GM23338 (cell line): ENCODE data around the gene DENND2C. TPM values are rescaled to one million over a fixed set of nuclear protein-coding genes. Genes with fewer than 3 reads are reported as not detected.

ENCODE experiments used
- ATAC-seq: fragments of 200-7000 bp; cut with Tn5 transposase; 3 replicates; pipeline ENCODE4 v1.9.1; 2020
- DNase-seq: peaks from one replicate; pipeline ENCODE4 v3.0.0-alpha.2; 2015; ENCODE audit warnings: low spot score
- H2AFZ ChIP-seq: fragments of 200-600 bp; sonication (generic); 2 replicates; pipeline ENCODE4 v1.8.0; 2016; ENCODE audit warnings: antibody characterized with exemption, mild to moderate bottlenecking, moderate library complexity
- H3F3A ChIP-seq: fragments of 200-600 bp; sonication (generic); replicated peaks from 2 replicates; pipeline ENCODE4 v1.8.0; 2017; ENCODE audit warnings: antibody characterized with exemption, mixed run types, low read depth
- H3K27ac ChIP-seq: fragments of 200-600 bp; sonication (generic); 2 replicates; pipeline ENCODE4 v1.6.1; 2016; ENCODE audit warnings: low read depth
- H3K27me3 ChIP-seq: fragments of 200-600 bp; sonication (generic); 2 replicates; pipeline ENCODE4 v1.8.0; 2016; ENCODE audit warnings: mild to moderate bottlenecking, mixed run types, moderate library complexity; ENCODE audit not compliant: insufficient read depth
- H3K36me3 ChIP-seq: fragments of 200-600 bp; sonication (generic); 2 replicates; pipeline ENCODE4 v1.8.0; 2016; ENCODE audit warnings: mild to moderate bottlenecking; ENCODE audit not compliant: insufficient read depth
- H3K4me1 ChIP-seq: fragments of 200-600 bp; sonication (generic); 2 replicates; pipeline ENCODE4 v1.8.0; 2016; ENCODE audit warnings: mild to moderate bottlenecking, moderate library complexity; ENCODE audit not compliant: insufficient read depth
- H3K4me2 ChIP-seq: fragments of 200-600 bp; sonication (generic); 2 replicates; pipeline ENCODE4 v1.7.1; 2017; ENCODE audit warnings: mixed run types
- H3K4me3 ChIP-seq: fragments of 200-600 bp; sonication (generic); 2 replicates; pipeline ENCODE4 v1.6.1; 2016; ENCODE audit warnings: mixed run types
- H3K79me2 ChIP-seq: fragments of 200-600 bp; sonication (generic); replicated peaks from 2 replicates; pipeline ENCODE4 v1.8.0; 2017; ENCODE audit warnings: mild to moderate bottlenecking; ENCODE audit not compliant: insufficient read depth
- H3K9me2 ChIP-seq: fragments of 200-600 bp; sonication (generic); 2 replicates; pipeline ENCODE4 v1.8.0; 2017; ENCODE audit not compliant: insufficient read depth
- H4K20me1 ChIP-seq: fragments of 200-600 bp; sonication (generic); replicated peaks from 2 replicates; pipeline ENCODE4 v1.8.0; 2017; ENCODE audit warnings: mild to moderate bottlenecking; ENCODE audit not compliant: insufficient read depth
- H3K27ac Mint-ChIP-seq: 2 replicates; pipeline ENCODE4 v1.8.0; 2020; ENCODE audit warnings: inconsistent platforms, mild to moderate bottlenecking, moderate library complexity, mixed read lengths
- H3K27me3 Mint-ChIP-seq: 3 replicates; pipeline ENCODE4 v1.8.0; 2022; ENCODE audit warnings: low read depth, mild to moderate bottlenecking, moderate library complexity, mixed read lengths, inconsistent platforms; ENCODE audit not compliant: insufficient read depth, poor library complexity
- H3K36me3 Mint-ChIP-seq: 3 replicates; pipeline ENCODE4 v1.8.0; 2021; ENCODE audit warnings: low read depth, mild to moderate bottlenecking, inconsistent platforms, moderate library complexity, mixed read lengths
- H3K4me1 Mint-ChIP-seq: 3 replicates; pipeline ENCODE4 v1.8.0; 2020; ENCODE audit warnings: mild to moderate bottlenecking, inconsistent platforms, mixed read lengths
- H3K4me3 Mint-ChIP-seq: 3 replicates; pipeline ENCODE4 v1.8.0; 2021; ENCODE audit warnings: moderate library complexity, mild to moderate bottlenecking, inconsistent platforms, mixed read lengths
- H3K9me3 Mint-ChIP-seq: 3 replicates; pipeline ENCODE4 v1.8.0; 2020; ENCODE audit warnings: moderate library complexity, mild to moderate bottlenecking, inconsistent platforms, mixed read lengths
- CREB1 ChIP-seq: fragments of 250-450 bp; sonication (Bioruptor Pico); IDR thresholded peaks from 2 replicates; pipeline ENCODE4 v1.5.0; 2020; ENCODE audit warnings: low read depth, mild to moderate bottlenecking, moderate library complexity
- EZH2 ChIP-seq: fragments of 200-600 bp; sonication (generic); IDR thresholded peaks from one replicate; pipeline ENCODE4 v1.8.0; 2017; ENCODE audit warnings: antibody characterized with exemption, mild to moderate bottlenecking, low read depth; ENCODE audit not compliant: unreplicated experiment
- EZH2phosphoT487 ChIP-seq: fragments of 200-600 bp; sonication (generic); IDR thresholded peaks from one replicate; pipeline ENCODE4 v1.8.1; 2018; ENCODE audit warnings: antibody characterized with exemption; ENCODE audit not compliant: unreplicated experiment
- JUNB ChIP-seq: IDR thresholded peaks from one replicate; pipeline ENCODE4 v1.6.1; 2016; ENCODE audit warnings: antibody characterized with exemption; ENCODE audit not compliant: unreplicated experiment
- NANOG ChIP-seq: IDR thresholded peaks from 2 replicates; pipeline ENCODE4 v1.6.1; 2016; ENCODE audit warnings: antibody characterized with exemption, borderline replicate concordance
- POLR2AphosphoS5 ChIP-seq: IDR thresholded peaks from 2 replicates; pipeline ENCODE4 v1.6.1; 2016; ENCODE audit warnings: antibody characterized with exemption, low read depth
- STAT1 ChIP-seq: IDR thresholded peaks from one replicate; pipeline ENCODE4 v1.6.1; 2016; ENCODE audit warnings: antibody characterized with exemption; ENCODE audit not compliant: unreplicated experiment
- ZNF114 ChIP-seq: fragments of 250-450 bp; sonication (Bioruptor Pico); IDR thresholded peaks from 2 replicates; pipeline ENCODE4 v1.5.0; 2020; ENCODE audit warnings: mild to moderate bottlenecking, moderate library complexity
- ZNF331 ChIP-seq: fragments of 250-450 bp; sonication (Bioruptor Pico); IDR thresholded peaks from 2 replicates; pipeline ENCODE4 v1.5.0; 2020; ENCODE audit warnings: low read depth, mild to moderate bottlenecking, moderate library complexity
- polyA plus RNA-seq: library from polyadenylated mRNA; unstranded; fragments of >200 nt; fragmentation: Nextera tagmentation; extraction: Ambion mirVana; gene quantifications from 2 replicates; pipeline ENCODE4 v1.2.1, GENCODE V29; 2016
- total RNA-seq: library from RNA; depleted of rRNA; stranded (reverse); fragments of >200 nt; shearing (Covaris generic); gene quantifications from 2 replicates; pipeline ENCODE4 v1.2.3, GENCODE V29; 2014
- TF ChIP-seq, protein P1 (sequence below): IDR thresholded peaks from one replicate; pipeline ENCODE4 v1.6.1; 2018; ENCODE audit warnings: antibody characterized with exemption; ENCODE audit not compliant: unreplicated experiment
- TF ChIP-seq, protein P2 (sequence below), 2 experiments: fragments of 200-600 bp in 1 of 2; sonication (generic) in 1 of 2; conservative IDR thresholded peaks; 2 replicates each; pipeline versions ENCODE4 v1.5.1 to v1.6.1; 2016 to 2017; ENCODE audit warnings: antibody characterized with exemption in 2 of 2, low read depth in 2 of 2, mild to moderate bottlenecking in 2 of 2, moderate library complexity in 1 of 2
- TF ChIP-seq, protein P3 (sequence below): fragments of 250-450 bp; sonication (Bioruptor Pico); IDR thresholded peaks from 2 replicates; pipeline ENCODE4 v1.5.0; 2020; ENCODE audit warnings: mild to moderate bottlenecking, moderate library complexity
- TF ChIP-seq, protein P4 (sequence below): IDR thresholded peaks from 2 replicates; pipeline ENCODE4 v1.6.1; 2016; ENCODE audit warnings: antibody characterized with exemption

Gene DENND2C
- total and polyA plus RNA-seq, 2 experiments from 2014 or later, result 4.1 to 7.0 TPM

DNA sequence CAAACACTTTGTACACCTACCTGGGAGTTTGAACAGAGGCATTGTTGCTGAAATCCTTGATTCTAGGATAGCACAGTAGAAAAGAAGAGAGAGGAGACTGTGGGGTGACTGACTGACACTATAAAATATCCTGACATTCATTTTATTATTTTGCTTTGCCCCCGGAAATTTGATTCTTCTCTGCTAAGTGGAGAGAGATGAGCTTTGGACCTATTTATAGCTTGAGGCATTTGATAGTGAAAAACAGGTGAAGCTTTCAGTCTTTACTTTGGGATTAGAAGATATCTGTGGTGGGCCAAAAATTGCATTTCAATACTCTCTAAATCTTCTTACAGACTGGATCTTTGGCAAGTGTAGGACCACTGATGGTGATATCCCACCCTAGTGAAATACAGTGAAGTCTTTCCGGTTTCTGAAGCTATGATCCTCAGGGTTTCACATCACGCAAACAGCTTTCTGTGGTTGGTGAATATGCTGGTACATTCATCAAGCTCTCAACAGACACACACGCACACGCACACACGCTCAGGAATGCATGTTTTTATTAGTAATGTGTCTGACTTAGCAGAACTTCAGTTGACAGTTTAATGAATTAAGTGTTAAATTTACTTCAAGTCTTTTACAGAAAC, 25.7 kb upstream of the DENND2C start, which contains the start of gene AMPD1:
Gene AMPD1, minus strand, starts transcription at position 117 of the 629 bp plus-strand sequence. Its CDS starts 75 bp downstream, at position 42.
- no peaks in the 10 kb centered on the region for H3K9me2 ChIP-seq
- no peak within 1 kb of the TSS for H3K27ac Mint-ChIP-seq
- ATAC-seq, result no peak
- no peak within 1 kb of the TSS for H3K4me3 ChIP-seq
- H3K27me3 Mint-ChIP-seq, result peaks cover 1% of the 10 kb centered on the region
- no peaks in the 10 kb centered on the region for H3K4me1 Mint-ChIP-seq
- no peak for DNase-seq
- no peak within 1 kb of the TSS for H3K27ac ChIP-seq
- no peaks in the 10 kb centered on the region for H4K20me1 ChIP-seq
- no peaks in the 10 kb centered on the region for H3K79me2 ChIP-seq
- no peak within 1 kb of the TSS for H3K4me2 ChIP-seq
- no peaks in the 10 kb centered on the region for H3K9me3 Mint-ChIP-seq
- H3K27me3 ChIP-seq, result no peaks in the 10 kb centered on the region
- no peaks in the 10 kb centered on the region for H3K36me3 Mint-ChIP-seq
- no peaks in the 10 kb centered on the region for H3K36me3 ChIP-seq
- TF ChIP-seq, protein P1, sequence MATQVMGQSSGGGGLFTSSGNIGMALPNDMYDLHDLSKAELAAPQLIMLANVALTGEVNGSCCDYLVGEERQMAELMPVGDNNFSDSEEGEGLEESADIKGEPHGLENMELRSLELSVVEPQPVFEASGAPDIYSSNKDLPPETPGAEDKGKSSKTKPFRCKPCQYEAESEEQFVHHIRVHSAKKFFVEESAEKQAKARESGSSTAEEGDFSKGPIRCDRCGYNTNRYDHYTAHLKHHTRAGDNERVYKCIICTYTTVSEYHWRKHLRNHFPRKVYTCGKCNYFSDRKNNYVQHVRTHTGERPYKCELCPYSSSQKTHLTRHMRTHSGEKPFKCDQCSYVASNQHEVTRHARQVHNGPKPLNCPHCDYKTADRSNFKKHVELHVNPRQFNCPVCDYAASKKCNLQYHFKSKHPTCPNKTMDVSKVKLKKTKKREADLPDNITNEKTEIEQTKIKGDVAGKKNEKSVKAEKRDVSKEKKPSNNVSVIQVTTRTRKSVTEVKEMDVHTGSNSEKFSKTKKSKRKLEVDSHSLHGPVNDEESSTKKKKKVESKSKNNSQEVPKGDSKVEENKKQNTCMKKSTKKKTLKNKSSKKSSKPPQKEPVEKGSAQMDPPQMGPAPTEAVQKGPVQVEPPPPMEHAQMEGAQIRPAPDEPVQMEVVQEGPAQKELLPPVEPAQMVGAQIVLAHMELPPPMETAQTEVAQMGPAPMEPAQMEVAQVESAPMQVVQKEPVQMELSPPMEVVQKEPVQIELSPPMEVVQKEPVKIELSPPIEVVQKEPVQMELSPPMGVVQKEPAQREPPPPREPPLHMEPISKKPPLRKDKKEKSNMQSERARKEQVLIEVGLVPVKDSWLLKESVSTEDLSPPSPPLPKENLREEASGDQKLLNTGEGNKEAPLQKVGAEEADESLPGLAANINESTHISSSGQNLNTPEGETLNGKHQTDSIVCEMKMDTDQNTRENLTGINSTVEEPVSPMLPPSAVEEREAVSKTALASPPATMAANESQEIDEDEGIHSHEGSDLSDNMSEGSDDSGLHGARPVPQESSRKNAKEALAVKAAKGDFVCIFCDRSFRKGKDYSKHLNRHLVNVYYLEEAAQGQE, result no peak
- TF ChIP-seq, protein P2, sequence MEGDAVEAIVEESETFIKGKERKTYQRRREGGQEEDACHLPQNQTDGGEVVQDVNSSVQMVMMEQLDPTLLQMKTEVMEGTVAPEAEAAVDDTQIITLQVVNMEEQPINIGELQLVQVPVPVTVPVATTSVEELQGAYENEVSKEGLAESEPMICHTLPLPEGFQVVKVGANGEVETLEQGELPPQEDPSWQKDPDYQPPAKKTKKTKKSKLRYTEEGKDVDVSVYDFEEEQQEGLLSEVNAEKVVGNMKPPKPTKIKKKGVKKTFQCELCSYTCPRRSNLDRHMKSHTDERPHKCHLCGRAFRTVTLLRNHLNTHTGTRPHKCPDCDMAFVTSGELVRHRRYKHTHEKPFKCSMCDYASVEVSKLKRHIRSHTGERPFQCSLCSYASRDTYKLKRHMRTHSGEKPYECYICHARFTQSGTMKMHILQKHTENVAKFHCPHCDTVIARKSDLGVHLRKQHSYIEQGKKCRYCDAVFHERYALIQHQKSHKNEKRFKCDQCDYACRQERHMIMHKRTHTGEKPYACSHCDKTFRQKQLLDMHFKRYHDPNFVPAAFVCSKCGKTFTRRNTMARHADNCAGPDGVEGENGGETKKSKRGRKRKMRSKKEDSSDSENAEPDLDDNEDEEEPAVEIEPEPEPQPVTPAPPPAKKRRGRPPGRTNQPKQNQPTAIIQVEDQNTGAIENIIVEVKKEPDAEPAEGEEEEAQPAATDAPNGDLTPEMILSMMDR (conservative IDR thresholded peaks at IDR 0.05; ENCODE audit: low read depth in 2 of 2), result no peak
- TF ChIP-seq, protein P3, sequence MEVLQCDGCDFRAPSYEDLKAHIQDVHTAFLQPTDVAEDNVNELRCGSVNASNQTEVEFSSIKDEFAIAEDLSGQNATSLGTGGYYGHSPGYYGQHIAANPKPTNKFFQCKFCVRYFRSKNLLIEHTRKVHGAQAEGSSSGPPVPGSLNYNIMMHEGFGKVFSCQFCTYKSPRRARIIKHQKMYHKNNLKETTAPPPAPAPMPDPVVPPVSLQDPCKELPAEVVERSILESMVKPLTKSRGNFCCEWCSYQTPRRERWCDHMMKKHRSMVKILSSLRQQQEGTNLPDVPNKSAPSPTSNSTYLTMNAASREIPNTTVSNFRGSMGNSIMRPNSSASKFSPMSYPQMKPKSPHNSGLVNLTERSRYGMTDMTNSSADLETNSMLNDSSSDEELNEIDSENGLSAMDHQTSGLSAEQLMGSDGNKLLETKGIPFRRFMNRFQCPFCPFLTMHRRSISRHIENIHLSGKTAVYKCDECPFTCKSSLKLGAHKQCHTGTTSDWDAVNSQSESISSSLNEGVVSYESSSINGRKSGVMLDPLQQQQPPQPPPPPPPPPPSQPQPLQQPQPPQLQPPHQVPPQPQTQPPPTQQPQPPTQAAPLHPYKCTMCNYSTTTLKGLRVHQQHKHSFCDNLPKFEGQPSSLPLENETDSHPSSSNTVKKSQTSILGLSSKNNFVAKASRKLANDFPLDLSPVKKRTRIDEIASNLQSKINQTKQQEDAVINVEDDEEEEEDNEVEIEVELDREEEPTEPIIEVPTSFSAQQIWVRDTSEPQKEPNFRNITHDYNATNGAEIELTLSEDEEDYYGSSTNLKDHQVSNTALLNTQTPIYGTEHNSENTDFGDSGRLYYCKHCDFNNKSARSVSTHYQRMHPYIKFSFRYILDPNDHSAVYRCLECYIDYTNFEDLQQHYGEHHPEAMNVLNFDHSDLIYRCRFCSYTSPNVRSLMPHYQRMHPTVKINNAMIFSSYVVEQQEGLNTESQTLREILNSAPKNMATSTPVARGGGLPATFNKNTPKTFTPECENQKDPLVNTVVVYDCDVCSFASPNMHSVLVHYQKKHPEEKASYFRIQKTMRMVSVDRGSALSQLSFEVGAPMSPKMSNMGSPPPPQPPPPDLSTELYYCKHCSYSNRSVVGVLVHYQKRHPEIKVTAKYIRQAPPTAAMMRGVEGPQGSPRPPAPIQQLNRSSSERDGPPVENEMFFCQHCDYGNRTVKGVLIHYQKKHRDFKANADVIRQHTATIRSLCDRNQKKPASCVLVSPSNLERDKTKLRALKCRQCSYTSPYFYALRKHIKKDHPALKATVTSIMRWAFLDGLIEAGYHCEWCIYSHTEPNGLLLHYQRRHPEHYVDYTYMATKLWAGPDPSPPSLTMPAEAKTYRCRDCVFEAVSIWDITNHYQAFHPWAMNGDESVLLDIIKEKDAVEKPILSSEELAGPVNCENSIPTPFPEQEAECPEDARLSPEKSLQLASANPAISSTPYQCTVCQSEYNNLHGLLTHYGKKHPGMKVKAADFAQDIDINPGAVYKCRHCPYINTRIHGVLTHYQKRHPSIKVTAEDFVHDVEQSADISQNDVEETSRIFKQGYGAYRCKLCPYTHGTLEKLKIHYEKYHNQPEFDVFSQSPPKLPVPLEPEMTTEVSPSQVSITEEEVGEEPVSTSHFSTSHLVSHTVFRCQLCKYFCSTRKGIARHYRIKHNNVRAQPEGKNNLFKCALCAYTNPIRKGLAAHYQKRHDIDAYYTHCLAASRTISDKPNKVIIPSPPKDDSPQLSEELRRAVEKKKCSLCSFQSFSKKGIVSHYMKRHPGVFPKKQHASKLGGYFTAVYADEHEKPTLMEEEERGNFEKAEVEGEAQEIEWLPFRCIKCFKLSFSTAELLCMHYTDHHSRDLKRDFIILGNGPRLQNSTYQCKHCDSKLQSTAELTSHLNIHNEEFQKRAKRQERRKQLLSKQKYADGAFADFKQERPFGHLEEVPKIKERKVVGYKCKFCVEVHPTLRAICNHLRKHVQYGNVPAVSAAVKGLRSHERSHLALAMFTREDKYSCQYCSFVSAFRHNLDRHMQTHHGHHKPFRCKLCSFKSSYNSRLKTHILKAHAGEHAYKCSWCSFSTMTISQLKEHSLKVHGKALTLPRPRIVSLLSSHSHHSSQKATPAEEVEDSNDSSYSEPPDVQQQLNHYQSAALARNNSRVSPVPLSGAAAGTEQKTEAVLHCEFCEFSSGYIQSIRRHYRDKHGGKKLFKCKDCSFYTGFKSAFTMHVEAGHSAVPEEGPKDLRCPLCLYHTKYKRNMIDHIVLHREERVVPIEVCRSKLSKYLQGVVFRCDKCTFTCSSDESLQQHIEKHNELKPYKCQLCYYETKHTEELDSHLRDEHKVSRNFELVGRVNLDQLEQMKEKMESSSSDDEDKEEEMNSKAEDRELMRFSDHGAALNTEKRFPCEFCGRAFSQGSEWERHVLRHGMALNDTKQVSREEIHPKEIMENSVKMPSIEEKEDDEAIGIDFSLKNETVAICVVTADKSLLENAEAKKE (CRISPR knock-in tag), result no peak
- TF ChIP-seq, protein P4, sequence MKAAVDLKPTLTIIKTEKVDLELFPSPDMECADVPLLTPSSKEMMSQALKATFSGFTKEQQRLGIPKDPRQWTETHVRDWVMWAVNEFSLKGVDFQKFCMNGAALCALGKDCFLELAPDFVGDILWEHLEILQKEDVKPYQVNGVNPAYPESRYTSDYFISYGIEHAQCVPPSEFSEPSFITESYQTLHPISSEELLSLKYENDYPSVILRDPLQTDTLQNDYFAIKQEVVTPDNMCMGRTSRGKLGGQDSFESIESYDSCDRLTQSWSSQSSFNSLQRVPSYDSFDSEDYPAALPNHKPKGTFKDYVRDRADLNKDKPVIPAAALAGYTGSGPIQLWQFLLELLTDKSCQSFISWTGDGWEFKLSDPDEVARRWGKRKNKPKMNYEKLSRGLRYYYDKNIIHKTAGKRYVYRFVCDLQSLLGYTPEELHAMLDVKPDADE, result no peak
- TF ChIP-seq POLR2AphosphoS5 (no peak), JUNB (no peak), ZNF114 (CRISPR knock-in tag) (no peak), NANOG (no peak), ZNF331 (no peak), CREB1 (CRISPR knock-in tag) (no peak), STAT1 (no peak), EZH2phosphoT487 (no peak), EZH2 (no peak)
- H3K4me3 Mint-ChIP-seq, result no peak within 1 kb of the TSS
- H3F3A ChIP-seq, result no peaks in the 10 kb centered on the region
- H3K4me1 ChIP-seq, result no peaks in the 10 kb centered on the region
- no peak within 1 kb of the TSS for H2AFZ ChIP-seq
